Measurements from ENCODE around the gene FOXRED2. TPM values are rescaled to one million over a fixed set of nuclear protein-coding genes. Genes with fewer than 3 reads are reported as not detected.

The FOXRED2 gene
- total and polyA plus RNA-seq, 2 of the 4 experiments (the other 2 are of a cell fraction) = 1.6 to 4.0 TPM

DNA sequence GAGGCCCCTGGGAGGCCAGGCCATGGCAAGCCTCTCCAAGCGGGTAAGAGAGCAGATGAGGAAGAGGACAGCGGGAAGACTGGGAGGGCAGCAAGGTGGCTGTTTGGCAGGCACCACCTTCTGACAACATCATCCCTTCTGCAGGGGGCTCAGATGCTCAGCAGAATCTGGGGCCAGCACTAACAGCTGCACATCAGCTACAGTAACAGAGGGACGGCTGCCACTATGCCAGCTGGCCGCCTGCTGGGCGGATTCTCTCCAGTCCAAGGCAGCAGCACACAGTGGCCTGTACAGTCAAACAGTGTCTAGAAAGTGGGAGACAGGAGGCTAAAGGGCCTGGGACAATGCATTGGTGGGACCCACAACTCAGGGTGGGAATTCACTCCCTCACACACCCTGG lies 14.7 kb downstream of the FOXRED2 start:
- H3K56ac ChIP-seq (ENCODE audit: extremely low read depth, insufficient read depth, low read length) = no peak overlapping the region
- peaks cover 13% of the 10 kb centered on the region; the same call in 1 of the 2 replicates for H3K36me3 ChIP-seq (ENCODE audit: control insufficient read depth, insufficient read depth, low read length)
- no peaks in the 10 kb centered on the region for H3K9me3 ChIP-seq (ENCODE audit: control insufficient read depth, insufficient read depth, low read length)
- H3K27me3 ChIP-seq (ENCODE audit: control insufficient read depth, insufficient read depth, low read length) = no peaks in the 10 kb centered on the region
- peaks cover 5% of the 10 kb centered on the region for H3K4me1 ChIP-seq (ENCODE audit: control insufficient read depth, insufficient read depth, low read length)
- H2BK5ac ChIP-seq (ENCODE audit: low read depth, low read length, poor library complexity, severe bottlenecking) = no peak overlapping the region
- H4K20me1 ChIP-seq (ENCODE audit: insufficient read depth, low read length) = no peaks in the 10 kb centered on the region
- peak overlapping the region; percentile 84 for H2AFZ ChIP-seq (replicated peaks; ENCODE audit: low read length, poor library complexity)
- H3K4me2 ChIP-seq (ENCODE audit: low read depth, low read length) = no peak overlapping the region
- no peak overlapping the region for H2BK15ac ChIP-seq (ENCODE audit: low read depth, low read length)
- H3K14ac ChIP-seq (replicated peaks; ENCODE audit: low read depth, low read length) = no peak overlapping the region
- peak overlapping the region; percentile 52; the same call in 1 of the 2 replicates for H2BK120ac ChIP-seq (ENCODE audit: low read depth, low read length)
- H3K4me3 ChIP-seq (ENCODE audit: insufficient read depth, low read depth, low read length) = no peak overlapping the region
- no peak overlapping the region for H2BK20ac ChIP-seq (ENCODE audit: low read depth, low read length)
- ChIA-PET CTCF (interaction anchor here (0.5 kb wide), 1 partner anchor 39 kb away, joined by 3 read pairs; no protein-coding TSS in a partner anchor), POLR2A (ENCODE audit: unreplicated experiment) (no interaction called here)
- dilution Hi-C loops (cut with HindIII; ENCODE audit: low sequenced_read_pairs, unreplicated experiment) (no loop called here), intact Hi-C loops (cut with micrococcal nuclease) (no loop called here), in situ Hi-C loops (cut with MboI; ENCODE audit: low sequenced_read_pairs) (no loop called here)
- H3K18ac ChIP-seq (ENCODE audit: low read depth, low read length) = no peak overlapping the region
- peak; percentile 40 for ATAC-seq (ENCODE audit: low read depth)
- H4K8ac ChIP-seq (ENCODE audit: low read depth in 2 of 2, low read length in 2 of 2) = peak overlapping the region; percentile 21 to 82; a peak in 2 of 4 replicates
- no peak overlapping the region for H4K91ac ChIP-seq (ENCODE audit: insufficient read depth, low read depth, low read length)
- no TSS peak for BruUV-seq (replicated peaks)
- no peak overlapping the region for H3K9ac ChIP-seq (ENCODE audit: low read depth, low read length)
- no peak overlapping the region for H3K27ac ChIP-seq (ENCODE audit: insufficient read depth, low read length)
- no peak overlapping the region for H3K23ac ChIP-seq (ENCODE audit: low read depth, low read length)
- H2AK5ac ChIP-seq (ENCODE audit: low read depth, low read length) = no peak overlapping the region
- H3K9me1 ChIP-seq (ENCODE audit: insufficient read depth, low read length) = peaks cover 4% of the 10 kb centered on the region; the same call in 1 of the 2 replicates
- TF ChIP-seq FOS (IDR thresholded peaks at IDR 0.05; ENCODE audit: low read depth, low read length) (no peak), MAZ (IDR thresholded peaks at IDR 0.05; ENCODE audit: borderline replicate concordance, low read depth, low read length) (no peak), MXI1 (IDR thresholded peaks at IDR 0.05; ENCODE audit: borderline replicate concordance, low read depth, low read length) (no peak), MAFK (IDR thresholded peaks at IDR 0.05; ENCODE audit: low read depth, low read length) (no peak), CEBPB (IDR thresholded peaks at IDR 0.05; ENCODE audit: low read depth, low read length) (no peak), RFX5 (IDR thresholded peaks at IDR 0.05; ENCODE audit: low read depth, low read length) (no peak), RCOR1 (IDR thresholded peaks at IDR 0.05; ENCODE audit: insufficient replicate concordance, low read length) (no peak), POLR2A (IDR thresholded peaks at IDR 0.05; ENCODE audit: low read depth, low read length) (no peak), BHLHE40 (IDR thresholded peaks at IDR 0.05; ENCODE audit: low read depth, low read length) (no peak)
- TF ChIP-seq, protein P1, sequence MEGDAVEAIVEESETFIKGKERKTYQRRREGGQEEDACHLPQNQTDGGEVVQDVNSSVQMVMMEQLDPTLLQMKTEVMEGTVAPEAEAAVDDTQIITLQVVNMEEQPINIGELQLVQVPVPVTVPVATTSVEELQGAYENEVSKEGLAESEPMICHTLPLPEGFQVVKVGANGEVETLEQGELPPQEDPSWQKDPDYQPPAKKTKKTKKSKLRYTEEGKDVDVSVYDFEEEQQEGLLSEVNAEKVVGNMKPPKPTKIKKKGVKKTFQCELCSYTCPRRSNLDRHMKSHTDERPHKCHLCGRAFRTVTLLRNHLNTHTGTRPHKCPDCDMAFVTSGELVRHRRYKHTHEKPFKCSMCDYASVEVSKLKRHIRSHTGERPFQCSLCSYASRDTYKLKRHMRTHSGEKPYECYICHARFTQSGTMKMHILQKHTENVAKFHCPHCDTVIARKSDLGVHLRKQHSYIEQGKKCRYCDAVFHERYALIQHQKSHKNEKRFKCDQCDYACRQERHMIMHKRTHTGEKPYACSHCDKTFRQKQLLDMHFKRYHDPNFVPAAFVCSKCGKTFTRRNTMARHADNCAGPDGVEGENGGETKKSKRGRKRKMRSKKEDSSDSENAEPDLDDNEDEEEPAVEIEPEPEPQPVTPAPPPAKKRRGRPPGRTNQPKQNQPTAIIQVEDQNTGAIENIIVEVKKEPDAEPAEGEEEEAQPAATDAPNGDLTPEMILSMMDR (conservative IDR thresholded peaks at IDR 0.05; ENCODE audit: low read depth, low read length) = no peak
- TF ChIP-seq, protein P2, sequence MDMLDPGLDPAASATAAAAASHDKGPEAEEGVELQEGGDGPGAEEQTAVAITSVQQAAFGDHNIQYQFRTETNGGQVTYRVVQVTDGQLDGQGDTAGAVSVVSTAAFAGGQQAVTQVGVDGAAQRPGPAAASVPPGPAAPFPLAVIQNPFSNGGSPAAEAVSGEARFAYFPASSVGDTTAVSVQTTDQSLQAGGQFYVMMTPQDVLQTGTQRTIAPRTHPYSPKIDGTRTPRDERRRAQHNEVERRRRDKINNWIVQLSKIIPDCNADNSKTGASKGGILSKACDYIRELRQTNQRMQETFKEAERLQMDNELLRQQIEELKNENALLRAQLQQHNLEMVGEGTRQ (IDR thresholded peaks at IDR 0.05; ENCODE audit: low read depth, low read length) = no peak
- TF ChIP-seq, protein P3, sequence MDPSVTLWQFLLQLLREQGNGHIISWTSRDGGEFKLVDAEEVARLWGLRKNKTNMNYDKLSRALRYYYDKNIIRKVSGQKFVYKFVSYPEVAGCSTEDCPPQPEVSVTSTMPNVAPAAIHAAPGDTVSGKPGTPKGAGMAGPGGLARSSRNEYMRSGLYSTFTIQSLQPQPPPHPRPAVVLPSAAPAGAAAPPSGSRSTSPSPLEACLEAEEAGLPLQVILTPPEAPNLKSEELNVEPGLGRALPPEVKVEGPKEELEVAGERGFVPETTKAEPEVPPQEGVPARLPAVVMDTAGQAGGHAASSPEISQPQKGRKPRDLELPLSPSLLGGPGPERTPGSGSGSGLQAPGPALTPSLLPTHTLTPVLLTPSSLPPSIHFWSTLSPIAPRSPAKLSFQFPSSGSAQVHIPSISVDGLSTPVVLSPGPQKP (IDR thresholded peaks at IDR 0.05; ENCODE audit: borderline replicate concordance, low read depth, low read length) = no peak
- peak overlapping the region; percentile 30; the same call in 1 of the 2 replicates for H4K5ac ChIP-seq (ENCODE audit: low read depth, low read length)
- peak overlapping the region; percentile 16; the same call in 1 of the 2 replicates for H3K4ac ChIP-seq (ENCODE audit: low read depth, low read length)
- no peak for DNase-seq
- no peaks in the 10 kb centered on the region for H3K79me1 ChIP-seq (ENCODE audit: low read depth in 1 of 2, low read length in 2 of 2)
- no CpG with 5 or more reads among the region's 5 CpGs for WGBS, 2 experiments (ENCODE audit: extremely low coverage in 2 of 2, insufficient read length in 1 of 2)
- no peak overlapping the region for H2AK9ac ChIP-seq (replicated peaks; ENCODE audit: low read depth, low read length, poor library complexity)
